OCI-LY7 (cell line): ENCODE measurements around the gene ACSF2.

Experiments used
- EZH2phosphoT487 ChIP-seq: fragments of 200-600 bp; sonication (generic); IDR thresholded peaks from 2 replicates; pipeline ENCODE4 v1.6.1; 2018; ENCODE audit warnings: low read depth, borderline replicate concordance, mild to moderate bottlenecking, mixed run types, antibody characterized with exemption, low read length, moderate library complexity, mixed read lengths
- TF ChIP-seq, protein P1 (sequence below): fragments of 200-600 bp; sonication (generic); conservative IDR thresholded peaks from 2 replicates; pipeline ENCODE4 v1.5.1; 2014; ENCODE audit warnings: mild to moderate bottlenecking, antibody characterized with exemption, low read length, moderate library complexity, mixed read lengths

DNA sequence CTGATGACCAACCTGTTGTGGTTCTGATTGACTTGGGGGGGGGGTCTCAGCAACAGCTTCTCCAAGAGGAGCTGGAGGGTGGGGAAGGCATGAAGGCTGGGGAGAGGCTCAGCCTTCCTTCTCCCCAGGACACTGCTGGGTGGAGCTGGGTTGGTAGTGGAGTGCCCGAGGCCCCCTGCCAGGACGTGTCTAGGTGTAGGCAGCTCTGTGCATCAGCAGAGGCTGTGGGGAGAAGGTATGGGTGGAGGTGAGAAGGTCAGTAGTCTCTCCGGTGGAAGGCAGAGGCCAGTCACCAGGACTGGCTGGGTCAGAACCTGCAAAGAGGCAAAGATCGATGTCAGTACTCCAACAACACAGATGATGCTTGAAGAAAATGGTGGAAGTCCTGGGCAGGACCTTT, 38.7 kb downstream of the ACSF2 start:
- TF ChIP-seq, protein P1, sequence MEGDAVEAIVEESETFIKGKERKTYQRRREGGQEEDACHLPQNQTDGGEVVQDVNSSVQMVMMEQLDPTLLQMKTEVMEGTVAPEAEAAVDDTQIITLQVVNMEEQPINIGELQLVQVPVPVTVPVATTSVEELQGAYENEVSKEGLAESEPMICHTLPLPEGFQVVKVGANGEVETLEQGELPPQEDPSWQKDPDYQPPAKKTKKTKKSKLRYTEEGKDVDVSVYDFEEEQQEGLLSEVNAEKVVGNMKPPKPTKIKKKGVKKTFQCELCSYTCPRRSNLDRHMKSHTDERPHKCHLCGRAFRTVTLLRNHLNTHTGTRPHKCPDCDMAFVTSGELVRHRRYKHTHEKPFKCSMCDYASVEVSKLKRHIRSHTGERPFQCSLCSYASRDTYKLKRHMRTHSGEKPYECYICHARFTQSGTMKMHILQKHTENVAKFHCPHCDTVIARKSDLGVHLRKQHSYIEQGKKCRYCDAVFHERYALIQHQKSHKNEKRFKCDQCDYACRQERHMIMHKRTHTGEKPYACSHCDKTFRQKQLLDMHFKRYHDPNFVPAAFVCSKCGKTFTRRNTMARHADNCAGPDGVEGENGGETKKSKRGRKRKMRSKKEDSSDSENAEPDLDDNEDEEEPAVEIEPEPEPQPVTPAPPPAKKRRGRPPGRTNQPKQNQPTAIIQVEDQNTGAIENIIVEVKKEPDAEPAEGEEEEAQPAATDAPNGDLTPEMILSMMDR: no peak
- TF ChIP-seq EZH2phosphoT487: no peak
